ENCODE data around the gene TMEM120B. TPM values are rescaled to one million over a fixed set of nuclear protein-coding genes. Genes with fewer than 3 reads are reported as not detected.

TMEM120B gene
- total and polyA plus RNA-seq, 4 donors: 1.5 to 12.0 (median 9.1) TPM

DNA sequence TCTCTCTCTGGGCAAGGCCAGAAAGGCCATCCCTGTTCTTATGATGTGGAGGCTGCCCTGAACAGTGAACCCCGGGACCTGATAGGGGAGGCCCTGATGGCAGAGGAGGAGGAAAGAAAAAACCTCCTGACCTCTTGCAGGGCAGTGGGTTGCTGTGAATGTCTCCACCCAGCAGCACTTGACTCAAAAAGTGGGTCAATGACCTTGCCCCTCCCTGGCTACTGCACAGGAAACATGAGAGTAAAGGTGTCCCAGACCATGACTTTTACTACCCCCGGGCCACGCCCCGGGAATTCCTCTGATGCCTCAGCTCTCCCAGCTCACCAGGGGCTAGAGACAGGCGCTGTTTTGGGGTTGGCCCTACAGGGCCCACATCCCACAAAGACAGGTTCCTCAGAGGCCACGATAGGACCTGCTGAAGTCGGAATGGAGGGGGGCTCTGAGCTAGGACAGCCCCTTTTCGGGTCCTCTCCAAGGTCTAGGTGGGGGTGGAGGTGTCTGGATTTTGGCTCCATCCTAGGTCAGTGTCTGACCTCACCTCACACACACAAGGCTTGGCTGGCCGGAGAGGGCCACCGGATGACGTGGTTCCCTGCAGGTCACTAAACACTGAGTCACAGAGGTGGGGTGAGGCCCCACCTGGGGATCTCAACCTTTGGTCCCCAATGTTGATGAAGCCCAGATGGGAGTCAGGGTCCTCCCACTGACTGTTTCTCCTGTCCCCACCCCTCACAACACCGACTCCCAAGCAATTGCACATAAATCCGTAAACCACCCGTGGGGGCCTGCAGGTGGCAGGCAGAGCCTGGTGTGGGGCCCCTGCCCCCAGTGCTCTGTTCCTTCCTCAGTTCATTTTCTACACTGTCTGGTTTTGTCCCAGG lies 79.4 kb downstream of the TMEM120B start:
- intact Hi-C loops (cut with DNase I): no loop called here
- H3K9me3 ChIP-seq (ENCODE audit: control insufficient read depth, low read length): no peaks in the 10 kb centered on the region
- H3K36me3 ChIP-seq (ENCODE audit: control insufficient read depth in 1 of 2, insufficient read depth in 2 of 2, low read length in 1 of 2): no peaks in the 10 kb centered on the region
- DNase-seq (no peak), ATAC-seq (ENCODE audit: low FRiP score) (no peak)
- H3K4me3 ChIP-seq (ENCODE audit: low read length in 2 of 2): no peak overlapping the region
- no peaks in the 10 kb centered on the region for H3K27me3 ChIP-seq (ENCODE audit: control insufficient read depth in 1 of 2, insufficient read depth in 2 of 2, low read length in 1 of 2)
- no peak overlapping the region for H3K27ac ChIP-seq (ENCODE audit: low read depth in 1 of 2, low read length in 2 of 2)
- no peaks in the 10 kb centered on the region for H3K4me1 ChIP-seq (ENCODE audit: control insufficient read depth in 1 of 2, insufficient read depth in 2 of 2, low read length in 2 of 2)
- WGBS, 2 donors: 89 to 91% methylated on average over 14 of the region's 14 CpGs

DNA sequence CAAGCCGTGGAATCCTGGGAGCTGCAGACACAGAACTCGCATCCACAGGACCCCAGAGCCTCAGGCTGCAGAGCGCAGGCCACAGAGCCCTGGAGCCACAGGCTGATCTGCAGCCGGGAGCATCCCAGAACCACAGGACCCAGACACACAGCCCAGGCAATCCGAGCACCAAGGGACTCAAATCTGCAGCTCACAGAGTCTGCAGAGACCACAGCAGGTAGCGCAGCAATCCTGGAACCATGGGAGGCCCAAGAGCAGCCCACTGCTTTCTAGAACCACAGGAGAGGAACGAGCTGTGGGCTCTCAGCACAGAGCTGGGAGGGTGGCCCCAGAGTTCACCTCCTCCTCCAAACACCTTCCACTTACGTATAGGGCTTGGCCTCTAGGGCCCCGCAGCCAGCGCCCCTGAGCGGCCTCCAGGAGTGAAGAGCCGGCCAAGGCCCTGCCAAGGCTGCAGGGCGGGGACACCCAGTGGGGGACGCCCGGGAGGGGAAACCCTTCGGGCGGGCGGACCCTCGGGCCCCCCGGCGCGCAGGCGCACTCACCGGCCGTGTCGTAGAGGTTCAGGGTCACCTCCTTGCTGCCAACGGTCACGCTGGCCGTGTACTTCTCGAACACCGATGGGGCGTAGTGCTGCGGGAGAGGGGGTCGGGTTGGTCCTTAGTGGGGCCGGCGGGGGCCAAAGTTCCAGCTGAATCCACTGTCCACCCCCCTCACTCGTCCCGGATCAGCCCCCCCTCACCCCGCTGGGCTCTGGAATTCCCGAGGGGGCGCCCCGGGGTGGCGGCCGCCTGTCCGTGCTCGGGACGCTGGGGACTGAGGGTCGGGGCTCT lies 80.3 kb downstream of the TMEM120B start:
- Histone ChIP-seq H3K27me3 (ENCODE audit: control insufficient read depth in 1 of 2, insufficient read depth in 2 of 2, low read length in 1 of 2) (no peaks in the 10 kb centered on the region), H3K4me3 (ENCODE audit: low read length in 2 of 2) (no peak overlapping the region), H3K27ac (ENCODE audit: low read depth in 1 of 2, low read length in 2 of 2) (no peak overlapping the region), H3K36me3 (ENCODE audit: control insufficient read depth in 1 of 2, insufficient read depth in 2 of 2, low read length in 1 of 2) (no peaks in the 10 kb centered on the region), H3K4me1 (ENCODE audit: control insufficient read depth in 1 of 2, insufficient read depth in 2 of 2, low read length in 2 of 2) (no peaks in the 10 kb centered on the region), H3K9me3 (ENCODE audit: control insufficient read depth, low read length) (no peaks in the 10 kb centered on the region)
- ATAC-seq (ENCODE audit: low FRiP score) (no peak), DNase-seq (peak in 1 of 2 donors; percentile 67)
- WGBS, 2 donors: 47 to 48% methylated on average over 46 to 48 of the region's 48 CpGs
- intact Hi-C loops (cut with DNase I): no loop called here

DNA sequence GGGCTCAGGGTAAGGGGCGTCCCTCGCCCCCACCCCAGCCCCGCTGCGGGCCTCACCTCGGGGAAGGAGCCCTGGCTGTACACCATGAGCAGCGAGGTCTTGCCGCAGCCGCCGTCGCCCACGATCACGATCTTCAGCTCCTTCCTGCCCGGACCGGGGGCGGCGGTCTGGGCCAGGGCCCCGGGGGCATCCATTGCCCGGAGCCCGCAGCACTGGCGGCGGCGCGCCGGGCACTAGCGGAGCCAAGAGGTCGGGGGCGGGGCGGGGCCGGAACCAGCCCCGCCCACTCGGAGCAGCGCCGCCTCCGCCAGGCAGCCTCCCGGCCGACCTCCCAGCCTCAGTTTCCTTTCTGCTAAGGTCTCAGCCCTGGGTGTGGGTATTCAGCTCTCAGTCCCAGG lies 80.9 kb downstream of the TMEM120B start, which contains the start of gene RHOF:
Gene RHOF (minus strand): TSS at position 249 of the 398 bp plus-strand sequence. CDS start 55 bp downstream, at position 194.
- no peaks in the 10 kb centered on the region for H3K9me3 ChIP-seq (ENCODE audit: control insufficient read depth, low read length)
- 1 to 6% methylated on average over 19 to 36 of the region's 36 CpGs for WGBS, 2 donors
- intact Hi-C loops (cut with DNase I): no loop called here
- no peaks in the 10 kb centered on the region for H3K36me3 ChIP-seq (ENCODE audit: control insufficient read depth in 1 of 2, insufficient read depth in 2 of 2, low read length in 1 of 2)
- peak within 1 kb of the TSS in 1 of 2 donors; percentile 15 for H3K4me3 ChIP-seq (ENCODE audit: low read length in 2 of 2)
- no peaks in the 10 kb centered on the region for H3K27me3 ChIP-seq (ENCODE audit: control insufficient read depth in 1 of 2, insufficient read depth in 2 of 2, low read length in 1 of 2)
- H3K27ac ChIP-seq (ENCODE audit: low read depth in 1 of 2, low read length in 2 of 2): peak within 1 kb of the TSS in 1 of 2 donors; percentile 19
- DNase-seq: peak in 1 of 2 donors; percentile 64
- ATAC-seq (ENCODE audit: low FRiP score): no peak
- H3K4me1 ChIP-seq (ENCODE audit: control insufficient read depth in 1 of 2, insufficient read depth in 2 of 2, low read length in 2 of 2): no peaks in the 10 kb centered on the region

DNA sequence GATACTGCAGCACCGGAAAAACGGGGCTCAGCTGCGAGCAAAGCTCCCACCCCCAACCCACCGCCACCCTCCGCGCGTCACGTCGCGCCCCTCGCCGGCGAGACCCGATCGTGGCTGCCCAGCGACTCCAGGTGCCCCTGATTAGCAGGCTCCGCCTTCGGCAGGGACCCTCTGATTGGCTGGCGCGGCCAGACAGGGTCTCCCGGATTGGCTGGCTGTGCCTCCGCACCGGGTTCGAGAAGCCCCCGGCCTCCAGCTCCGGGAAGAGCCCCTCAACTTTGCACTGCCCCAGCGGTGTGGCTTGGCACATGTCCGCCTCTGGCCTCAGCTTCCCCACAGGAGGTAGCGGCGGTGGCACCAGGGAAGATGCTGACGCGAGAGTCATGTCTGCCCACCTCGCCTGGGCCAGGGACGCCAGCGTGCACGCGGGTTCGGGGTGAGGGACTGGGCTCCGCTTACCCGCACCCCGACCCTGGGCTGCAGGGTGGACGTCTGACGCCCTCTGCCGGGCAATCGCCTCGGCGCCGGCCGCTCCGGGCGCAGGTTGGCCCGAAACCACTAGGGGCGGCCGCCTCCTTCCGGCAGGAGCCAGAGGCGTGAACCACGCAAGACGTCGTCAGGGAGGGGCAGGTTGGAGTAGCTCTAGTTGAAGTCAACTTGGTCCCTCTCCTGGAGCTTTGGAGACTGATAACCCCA lies 81.4 kb downstream of the TMEM120B start:
- intact Hi-C loops (cut with DNase I): loop anchor here (1.0 to 2.0 kb wide), 5 partner anchors 17 to 97 kb away; partner anchors contain the start of gene PSMD9 (in 1 of the 2)
- Histone ChIP-seq H3K27me3 (ENCODE audit: control insufficient read depth in 1 of 2, insufficient read depth in 2 of 2, low read length in 1 of 2) (no peaks in the 10 kb centered on the region), H3K9me3 (ENCODE audit: control insufficient read depth, low read length) (no peaks in the 10 kb centered on the region), H3K36me3 (ENCODE audit: control insufficient read depth in 1 of 2, insufficient read depth in 2 of 2, low read length in 1 of 2) (no peaks in the 10 kb centered on the region), H3K4me1 (ENCODE audit: control insufficient read depth in 1 of 2, insufficient read depth in 2 of 2, low read length in 2 of 2) (no peaks in the 10 kb centered on the region), H3K27ac (ENCODE audit: low read depth in 1 of 2, low read length in 2 of 2) (no peak overlapping the region), H3K4me3 (ENCODE audit: low read length in 2 of 2) (peak overlapping the region in 1 of 2 donors; percentile 15)
- peak; percentile 95 to 97 for DNase-seq
- 0 to 1% methylated on average over 58 to 59 of the region's 59 CpGs for WGBS, 2 donors
- peak; percentile 90 for ATAC-seq (ENCODE audit: low FRiP score)

DNA sequence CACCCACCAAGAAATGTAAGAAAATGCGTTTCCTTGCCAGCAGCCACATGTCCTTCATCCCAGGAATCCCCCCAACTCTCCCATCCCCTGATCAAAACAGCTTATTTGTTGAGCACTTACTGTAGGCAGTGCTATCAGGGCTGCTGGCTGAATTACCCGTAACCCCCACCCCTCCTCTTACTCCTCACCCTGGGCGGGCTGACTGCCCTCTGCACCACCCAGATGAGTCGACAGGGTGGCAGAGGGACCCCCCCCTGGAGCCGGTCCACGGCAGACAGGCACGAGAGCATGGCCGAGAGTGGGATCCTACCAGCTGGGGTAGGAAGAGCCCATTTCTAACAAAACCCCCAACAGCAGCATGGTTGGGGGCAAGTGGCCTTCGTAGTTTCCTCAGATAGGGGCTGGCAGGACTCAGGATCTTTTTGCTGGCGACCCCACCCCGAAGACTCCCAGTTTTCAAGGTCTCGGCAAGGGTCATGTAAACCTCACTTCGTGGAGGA lies 82.0 kb downstream of the TMEM120B start:
- 0 to 1% methylated on average over 13 of the region's 13 CpGs for WGBS, 2 donors

DNA sequence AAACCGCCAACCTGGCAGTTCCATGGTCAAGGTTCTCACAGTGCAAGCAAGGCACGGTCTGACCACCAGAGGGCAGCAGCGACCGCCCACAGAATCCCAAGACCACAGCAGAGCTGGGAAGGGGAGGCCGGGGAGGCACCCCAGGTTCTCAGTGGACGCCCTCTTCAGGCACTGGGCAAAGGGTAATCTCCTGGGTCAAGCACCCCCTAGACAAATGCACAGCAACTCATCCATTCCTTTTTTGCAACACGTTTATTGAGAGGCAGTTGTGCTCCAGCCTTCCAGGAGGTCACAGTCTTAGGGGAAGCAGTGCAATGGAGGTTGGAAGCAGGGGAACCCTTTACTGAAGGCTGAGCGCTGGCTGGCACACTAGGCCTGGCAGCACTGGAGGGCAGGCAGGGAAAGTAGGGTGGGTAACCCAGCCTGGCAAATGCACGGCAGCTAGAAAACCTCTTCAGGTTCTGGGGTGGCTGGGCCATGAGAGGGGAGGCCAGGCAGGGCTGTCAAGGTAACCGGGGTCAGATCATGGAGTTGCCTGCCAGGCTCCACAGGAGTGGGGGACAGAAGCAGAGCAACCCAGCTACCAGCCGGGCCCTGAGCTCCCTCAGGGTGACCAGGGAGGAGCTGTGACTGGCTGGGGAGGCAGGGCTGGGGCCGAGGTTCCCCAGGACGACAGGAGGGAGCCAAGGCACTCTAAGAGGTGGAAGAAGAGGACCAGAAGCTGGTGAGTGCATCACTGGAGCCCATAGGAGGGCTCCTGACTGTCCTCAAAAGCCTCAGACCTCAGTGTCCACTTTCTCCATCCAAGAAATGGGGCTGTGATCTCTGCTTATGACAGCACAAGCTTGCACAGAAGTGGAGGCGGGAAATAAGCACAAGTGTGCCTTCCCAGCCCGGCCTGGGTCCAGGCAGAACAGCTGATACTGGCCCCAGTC lies 82.7 kb downstream of the TMEM120B start:
- DNase-seq: peak; percentile 92 to 97
- Histone ChIP-seq H3K27me3 (ENCODE audit: control insufficient read depth in 1 of 2, insufficient read depth in 2 of 2, low read length in 1 of 2) (no peaks in the 10 kb centered on the region), H3K36me3 (ENCODE audit: control insufficient read depth in 1 of 2, insufficient read depth in 2 of 2, low read length in 1 of 2) (no peaks in the 10 kb centered on the region), H3K4me3 (ENCODE audit: low read length in 2 of 2) (no peak overlapping the region), H3K9me3 (ENCODE audit: control insufficient read depth, low read length) (no peaks in the 10 kb centered on the region), H3K27ac (ENCODE audit: low read depth in 1 of 2, low read length in 2 of 2) (peak overlapping the region in 1 of 2 donors; percentile 34), H3K4me1 (ENCODE audit: control insufficient read depth in 1 of 2, insufficient read depth in 2 of 2, low read length in 2 of 2) (no peaks in the 10 kb centered on the region)
- 10 to 11% methylated on average over 13 to 15 of the region's 15 CpGs for WGBS, 2 donors
- ATAC-seq (ENCODE audit: low FRiP score): peak; percentile 80
- intact Hi-C loops (cut with DNase I): loop anchor here (1.0 to 2.0 kb wide), 5 partner anchors 16 to 98 kb away; partner anchors contain the start of gene PSMD9 (in 1 of the 2)

More for the DNA sequence above, 82.0 kb downstream of the TMEM120B start:
- ATAC-seq (ENCODE audit: low FRiP score) (no peak), DNase-seq (peak in 1 of 2 donors; percentile 67)
- Histone ChIP-seq H3K36me3 (ENCODE audit: control insufficient read depth in 1 of 2, insufficient read depth in 2 of 2, low read length in 1 of 2) (no peaks in the 10 kb centered on the region), H3K4me3 (ENCODE audit: low read length in 2 of 2) (no peak overlapping the region), H3K27me3 (ENCODE audit: control insufficient read depth in 1 of 2, insufficient read depth in 2 of 2, low read length in 1 of 2) (no peaks in the 10 kb centered on the region), H3K4me1 (ENCODE audit: control insufficient read depth in 1 of 2, insufficient read depth in 2 of 2, low read length in 2 of 2) (no peaks in the 10 kb centered on the region), H3K9me3 (ENCODE audit: control insufficient read depth, low read length) (no peaks in the 10 kb centered on the region), H3K27ac (ENCODE audit: low read depth in 1 of 2, low read length in 2 of 2) (peak overlapping the region in 1 of 2 donors; percentile 19)
- intact Hi-C loops (cut with DNase I): loop anchor here (1.0 to 2.0 kb wide), 6 partner anchors 16 to 98 kb away; partner anchors contain the start of gene PSMD9 (in 1 of the 2)

DNA sequence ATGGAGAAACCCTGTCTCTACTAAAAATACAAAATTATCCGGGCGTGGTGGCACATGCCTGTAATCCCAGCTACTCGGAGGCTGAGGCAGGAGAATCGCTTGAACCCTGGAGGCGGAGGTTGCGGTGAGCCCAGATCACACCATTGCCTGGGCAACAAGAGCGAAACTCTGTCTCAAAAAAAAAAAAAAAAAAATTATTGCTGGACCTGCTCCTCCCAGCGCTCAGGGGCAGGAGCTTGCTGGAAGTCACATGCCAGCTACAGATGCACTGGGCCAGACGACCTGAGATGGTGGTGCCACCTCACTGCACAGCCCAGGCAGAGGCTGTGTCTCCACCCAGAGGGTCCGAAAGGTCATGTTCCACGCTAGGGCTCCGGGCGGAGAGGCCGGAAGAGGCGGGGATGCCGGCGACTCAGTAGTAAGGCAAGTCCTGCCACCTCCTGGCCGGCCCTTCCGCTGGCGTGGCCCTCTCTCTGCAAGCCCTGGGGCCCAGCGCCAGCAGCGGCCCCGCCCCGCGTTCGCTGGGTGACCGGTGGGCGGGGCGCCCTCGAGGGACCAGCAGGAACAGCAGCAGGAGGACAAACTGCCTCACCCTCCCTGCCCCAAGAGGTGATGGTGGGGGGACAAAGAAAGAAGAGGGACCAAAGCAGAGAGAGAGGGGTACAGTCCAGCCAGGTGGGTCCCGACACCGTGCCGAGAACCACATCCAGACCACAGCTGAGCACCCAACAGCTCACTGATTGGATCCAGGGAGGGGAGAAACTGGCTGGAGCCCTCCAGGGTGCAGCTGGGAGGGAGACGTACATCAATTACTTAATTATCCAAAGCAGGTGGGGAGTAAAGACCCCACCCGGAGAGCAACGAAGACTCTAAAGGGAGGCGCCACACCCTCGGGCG lies 84.6 kb downstream of the TMEM120B start:
- H3K4me1 ChIP-seq (ENCODE audit: control insufficient read depth in 1 of 2, insufficient read depth in 2 of 2, low read length in 2 of 2): no peaks in the 10 kb centered on the region
- ATAC-seq (ENCODE audit: low FRiP score) (peak; percentile 70), DNase-seq (peak; percentile 97 to 98)
- peak overlapping the region in 1 of 2 donors; percentile 23 for H3K4me3 ChIP-seq (ENCODE audit: low read length in 2 of 2)
- no peaks in the 10 kb centered on the region for H3K9me3 ChIP-seq (ENCODE audit: control insufficient read depth, low read length)
- no peaks in the 10 kb centered on the region for H3K27me3 ChIP-seq (ENCODE audit: control insufficient read depth in 1 of 2, insufficient read depth in 2 of 2, low read length in 1 of 2)
- peak overlapping the region; percentile 47 to 54 for H3K27ac ChIP-seq (ENCODE audit: low read depth in 1 of 2, low read length in 2 of 2)
- intact Hi-C loops (cut with DNase I): loop anchor here in 1 of 2 donors (2.0 kb wide), 1 partner anchor 92 kb away; the partner anchor contains the start of gene PSMD9
- 4 to 6% methylated on average over 39 of the region's 39 CpGs for WGBS, 2 donors
- H3K36me3 ChIP-seq (ENCODE audit: control insufficient read depth in 1 of 2, insufficient read depth in 2 of 2, low read length in 1 of 2): no peaks in the 10 kb centered on the region

Measured in aorta (tissue), 5 donors.